Duodenal mucosa (tissue), 2 donors: Measurements from ENCODE around the gene ASGR2.

Experiments used
- H3K27ac ChIP-seq: one replicate; pipeline ENCODE4 v1.7.0; 2013; ENCODE audit warnings: low read depth, low read length
- H3K27me3 ChIP-seq, 2 donors: one replicate each; pipeline ENCODE4 v1.7.0; 2013; ENCODE audit warnings: low read length in 2 of 2, control low read depth in 1 of 2; ENCODE audit not compliant: insufficient read depth in 2 of 2, control insufficient read depth in 1 of 2
- H3K36me3 ChIP-seq, 2 donors: one replicate each; pipeline ENCODE4 v1.7.0; 2013; ENCODE audit warnings: low read length in 2 of 2, control low read depth in 1 of 2; ENCODE audit not compliant: insufficient read depth in 2 of 2, control insufficient read depth in 1 of 2
- H3K4me1 ChIP-seq, 2 donors: one replicate each; pipeline ENCODE4 v1.7.0; 2013; ENCODE audit warnings: low read length in 2 of 2, control low read depth in 1 of 2; ENCODE audit not compliant: insufficient read depth in 2 of 2, control insufficient read depth in 1 of 2
- H3K4me3 ChIP-seq, 2 donors: one replicate each; pipeline ENCODE4 v1.7.0; 2013; ENCODE audit warnings: low read length in 2 of 2, low read depth in 1 of 2
- H3K9ac ChIP-seq, 2 donors: one replicate each; pipeline ENCODE4 v1.7.0; 2013; ENCODE audit warnings: low read length in 2 of 2, low read depth in 1 of 2
- H3K9me3 ChIP-seq, 2 donors: one replicate each; pipeline ENCODE4 v1.7.0; 2013; ENCODE audit warnings: low read length in 2 of 2, control low read depth in 1 of 2; ENCODE audit not compliant: control insufficient read depth in 1 of 2

The ASGR2 gene

GRCh38 chr17:7111784-7112509, 2.7 kb downstream of the ASGR2 start:
- Histone ChIP-seq H3K27ac (no peak overlapping the region), H3K36me3 (no peaks in the 10 kb centered on the region), H3K27me3 (peaks cover 0 to 4% of the 10 kb centered on the region in 2 donors), H3K4me3 (no peak overlapping the region), H3K4me1 (no peaks in the 10 kb centered on the region), H3K9me3 (no peaks in the 10 kb centered on the region), H3K9ac (no peak overlapping the region)

- peaks cover 0 to 4% of the 10 kb centered on the region in 2 donors for H3K27me3 ChIP-seq
- H3K36me3 ChIP-seq: no peaks in the 10 kb centered on the region
- no peak overlapping the region for H3K9ac ChIP-seq
Observed at GRCh38 chr17:7110617-7111306, 3.9 kb downstream of the ASGR2 start.

GRCh38 chr17:7109461-7110322, 4.9 kb downstream of the ASGR2 start:
- H3K4me1 ChIP-seq: no peaks in the 10 kb centered on the region
- peaks cover 0 to 4% of the 10 kb centered on the region in 2 donors for H3K27me3 ChIP-seq

More at GRCh38 chr17:7110617-7111306, 3.9 kb downstream of the ASGR2 start:
- Histone ChIP-seq H3K4me3 (no peak overlapping the region), H3K4me1 (no peaks in the 10 kb centered on the region), H3K27ac (no peak overlapping the region), H3K9me3 (no peaks in the 10 kb centered on the region)

GRCh38 chr17:7108981-7109380, 5.6 kb downstream of the ASGR2 start:
- Histone ChIP-seq H3K27ac (no peak overlapping the region), H3K4me1 (no peaks in the 10 kb centered on the region), H3K27me3 (peaks cover 0 to 4% of the 10 kb centered on the region in 2 donors), H3K9me3 (no peaks in the 10 kb centered on the region), H3K4me3 (no peak overlapping the region), H3K36me3 (no peaks in the 10 kb centered on the region), H3K9ac (no peak overlapping the region)

More at GRCh38 chr17:7109461-7110322, 4.9 kb downstream of the ASGR2 start:
- Histone ChIP-seq H3K27ac (no peak overlapping the region), H3K9ac (no peak overlapping the region), H3K9me3 (no peaks in the 10 kb centered on the region), H3K36me3 (no peaks in the 10 kb centered on the region), H3K4me3 (no peak overlapping the region)

- Histone ChIP-seq H3K4me3 (no peak overlapping the region), H3K9ac (no peak overlapping the region), H3K9me3 (no peaks in the 10 kb centered on the region), H3K27me3 (peaks cover 0 to 4% of the 10 kb centered on the region in 2 donors), H3K36me3 (no peaks in the 10 kb centered on the region), H3K4me1 (no peaks in the 10 kb centered on the region), H3K27ac (no peak overlapping the region)
Observed at GRCh38 chr17:7108560-7108925, 6.1 kb downstream of the ASGR2 start.

- Histone ChIP-seq H3K27me3 (peaks cover 0 to 4% of the 10 kb centered on the region in 2 donors), H3K4me1 (no peaks in the 10 kb centered on the region)
Observed at GRCh38 chr17:7107795-7108559, 6.6 kb downstream of the ASGR2 start.

GRCh38 chr17:7107012-7107754, 7.4 kb downstream of the ASGR2 start:
- Histone ChIP-seq H3K4me1 (no peaks in the 10 kb centered on the region), H3K36me3 (no peaks in the 10 kb centered on the region), H3K9me3 (no peaks in the 10 kb centered on the region), H3K27me3 (peaks cover 0 to 12% of the 10 kb centered on the region in 2 donors), H3K4me3 (no peak overlapping the region), H3K27ac (no peak overlapping the region), H3K9ac (no peak overlapping the region)

More at GRCh38 chr17:7107795-7108559, 6.6 kb downstream of the ASGR2 start:
- Histone ChIP-seq H3K36me3 (no peaks in the 10 kb centered on the region), H3K9me3 (no peaks in the 10 kb centered on the region), H3K4me3 (no peak overlapping the region), H3K27ac (no peak overlapping the region), H3K9ac (no peak overlapping the region)

- Histone ChIP-seq H3K27me3 (peaks cover 0 to 15% of the 10 kb centered on the region in 2 donors), H3K9me3 (no peaks in the 10 kb centered on the region), H3K9ac (no peak overlapping the region), H3K4me3 (no peak overlapping the region), H3K27ac (no peak overlapping the region), H3K36me3 (no peaks in the 10 kb centered on the region), H3K4me1 (no peaks in the 10 kb centered on the region)
Observed at GRCh38 chr17:7102421-7102820, 12.2 kb downstream of the ASGR2 start.

GRCh38 chr17:7101531-7101930, 13.1 kb downstream of the ASGR2 start:
- H3K36me3 ChIP-seq: no peaks in the 10 kb centered on the region
- no peak overlapping the region for H3K27ac ChIP-seq
- H3K27me3 ChIP-seq: peaks cover 0 to 15% of the 10 kb centered on the region in 2 donors
- no peaks in the 10 kb centered on the region for H3K4me1 ChIP-seq
- H3K4me3 ChIP-seq: no peak overlapping the region
- H3K9ac ChIP-seq: no peak overlapping the region
- H3K9me3 ChIP-seq: no peaks in the 10 kb centered on the region
